Right lobe of liver (tissue), 6 donors: ENCODE data around the gene SLC27A3. TPM values are rescaled to one million over a fixed set of nuclear protein-coding genes. Genes with fewer than 3 reads are reported as not detected.

Source experiments
- ATAC-seq, 4 donors: fragments of 200-7000 bp; cut with Tn5 transposase; one replicate each; pipeline ENCODE4 v1.9.1; 2020; ENCODE audit warnings: mild to moderate bottlenecking in 4 of 4, moderate library complexity in 4 of 4
- DNase-seq, 3 donors: peaks; one replicate each; pipeline ENCODE4 v3.0.0-alpha.2; 2020
- H3K27ac ChIP-seq, 3 donors: fragments of 200-600 bp; one replicate each; pipeline ENCODE4 v1.8.0; 2022
- H3K27me3 ChIP-seq, 2 donors: fragments of 200-600 bp; one replicate each; pipeline ENCODE4 v1.8.0; 2022
- H3K36me3 ChIP-seq, 4 donors: fragments of 200-600 bp; sonication (generic) in 1 of 4; one replicate each; pipeline versions ENCODE4 v1.5.1 to v1.8.0; 2017 to 2022; ENCODE audit warnings: control low read depth in 1 of 4
- H3K4me1 ChIP-seq, 4 donors: fragments of 200-600 bp; sonication (generic) in 1 of 4; one replicate each; pipeline versions ENCODE4 v1.5.1 to v1.8.0; 2017 to 2022; ENCODE audit warnings: control low read depth in 1 of 4
- H3K4me3 ChIP-seq, 3 donors: fragments of 200-600 bp; one replicate each; pipeline ENCODE4 v1.8.0; 2022
- H3K9me3 ChIP-seq, 4 donors: fragments of 200-600 bp; sonication (generic) in 1 of 4; one replicate each; pipeline versions ENCODE4 v1.5.1 to v1.8.0; 2017 to 2022; ENCODE audit warnings: control low read depth in 1 of 4
- POLR2A ChIP-seq: fragments of 450-650 bp; IDR thresholded peaks from one replicate; pipeline ENCODE4 v1.6.1; 2017; ENCODE audit warnings: antibody characterized with exemption, mild to moderate bottlenecking
- WGBS: methylation state at CpG from one replicate; pipeline ENCODE4 v1.1.6; 2018; ENCODE audit warnings: low coverage, low lambda C conversion rate; ENCODE audit not compliant: insufficient coverage; ENCODE audit errors: missing lambda C conversion rate; 5-methylcytosine and 5-hydroxymethylcytosine counted together
- intact Hi-C, 2 donors: fragments of 100-400 bp; cut with DNase I; formaldehyde crosslinking; loops; one replicate each; pipeline versions ENCODE4 v1.11.2 to v1.14.1; 2022
- total RNA-seq, 6 experiments: library from RNA; depleted of rRNA in 2 of 6; stranded (reverse); fragments of >200 nt in 2 of 6; fragmentation: NEBNext Ultra II Directional in 3 of 6; extraction: Animal tissue kit (Norgen Biotek cat#: 25700) in 3 of 6; gene quantifications; one replicate each; pipeline versions ENCODE4 v1.1.0 to v1.2.4, GENCODE V29; 2016 to 2023
- TF ChIP-seq, protein P1 (sequence below), 4 donors: fragments of 200-600 bp in 3 of 4; fragments of 450-650 bp in 1 of 4; IDR thresholded peaks; one replicate each; pipeline versions ENCODE4 v1.5.1 to v1.8.0; 2016 to 2022; ENCODE audit warnings: antibody characterized with exemption in 4 of 4, mild to moderate bottlenecking in 2 of 4
- donor health status: DM: no; HTN: yes; CAD: no.
- donor health status: DM: no; HTN: no; CAD: no.
- donor health status: DM: no; HTN: no; CAD: no.
- donor health status: DM: no; HTN: yes; CAD: no.
- donor health status: DM: no; HTN: yes; CAD: no.

Gene SLC27A3
- total RNA-seq, 6 experiments from 2014 or later, result 25.4 to 50.4 (median 36.9) TPM

DNA sequence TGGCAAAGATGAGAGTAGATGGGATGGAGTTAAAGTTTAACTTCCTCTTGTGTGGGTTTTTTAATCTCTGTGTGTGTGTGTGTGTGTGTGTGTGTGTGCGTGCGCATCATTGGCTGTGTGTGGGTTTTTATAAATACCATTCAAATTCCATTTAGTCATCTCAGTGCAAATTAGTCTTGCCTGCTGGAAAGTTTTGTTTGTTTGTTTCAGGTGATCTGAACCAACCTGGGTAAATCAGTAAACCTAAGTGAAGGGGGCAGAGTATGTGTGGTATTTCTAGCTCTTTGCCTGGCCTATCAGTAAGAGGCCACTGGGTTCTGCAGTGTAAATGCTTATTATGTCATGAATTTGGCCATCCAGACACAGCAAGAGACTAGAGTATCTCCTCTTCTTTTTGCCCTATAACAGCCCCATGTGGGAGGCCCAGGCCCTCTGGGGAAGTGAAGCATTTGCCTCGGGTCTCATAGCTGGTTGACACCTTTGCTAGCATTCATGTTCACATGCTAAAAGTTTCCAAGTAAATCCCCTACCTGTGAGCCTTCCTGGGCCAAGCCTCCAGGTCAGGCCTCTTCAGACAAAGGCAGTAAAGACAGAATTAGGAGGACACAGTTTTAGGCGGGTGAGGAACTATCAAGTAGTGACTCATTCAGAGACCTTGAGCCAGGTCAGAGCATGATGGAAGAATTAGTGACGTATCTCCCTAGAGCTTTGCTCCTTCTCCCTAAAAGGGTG is 32.6 kb upstream of the SLC27A3 start:
- Histone ChIP-seq H3K4me1 (peaks cover 0 to 25% (median 11%) of the 10 kb centered on the region in 4 donors), H3K27me3 (no peaks in the 10 kb centered on the region), H3K36me3 (peaks cover 0 to 56% (median 15%) of the 10 kb centered on the region in 4 donors), H3K4me3 (no peak overlapping the region), H3K27ac (peak overlapping the region; percentile 10 to 79 (median 78)), H3K9me3 (no peaks in the 10 kb centered on the region)
- no peak for TF ChIP-seq POLR2A
- TF ChIP-seq, protein P1, sequence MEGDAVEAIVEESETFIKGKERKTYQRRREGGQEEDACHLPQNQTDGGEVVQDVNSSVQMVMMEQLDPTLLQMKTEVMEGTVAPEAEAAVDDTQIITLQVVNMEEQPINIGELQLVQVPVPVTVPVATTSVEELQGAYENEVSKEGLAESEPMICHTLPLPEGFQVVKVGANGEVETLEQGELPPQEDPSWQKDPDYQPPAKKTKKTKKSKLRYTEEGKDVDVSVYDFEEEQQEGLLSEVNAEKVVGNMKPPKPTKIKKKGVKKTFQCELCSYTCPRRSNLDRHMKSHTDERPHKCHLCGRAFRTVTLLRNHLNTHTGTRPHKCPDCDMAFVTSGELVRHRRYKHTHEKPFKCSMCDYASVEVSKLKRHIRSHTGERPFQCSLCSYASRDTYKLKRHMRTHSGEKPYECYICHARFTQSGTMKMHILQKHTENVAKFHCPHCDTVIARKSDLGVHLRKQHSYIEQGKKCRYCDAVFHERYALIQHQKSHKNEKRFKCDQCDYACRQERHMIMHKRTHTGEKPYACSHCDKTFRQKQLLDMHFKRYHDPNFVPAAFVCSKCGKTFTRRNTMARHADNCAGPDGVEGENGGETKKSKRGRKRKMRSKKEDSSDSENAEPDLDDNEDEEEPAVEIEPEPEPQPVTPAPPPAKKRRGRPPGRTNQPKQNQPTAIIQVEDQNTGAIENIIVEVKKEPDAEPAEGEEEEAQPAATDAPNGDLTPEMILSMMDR (IDR thresholded peaks at IDR 0.05), result no peak
- intact Hi-C loops, result no loop called here
- WGBS, result 19% methylated on average over 5 of the region's 5 CpGs
- DNase-seq (peak; percentile 52 to 66 (median 57)), ATAC-seq (peak; percentile 92 to 96 (median 94))

DNA sequence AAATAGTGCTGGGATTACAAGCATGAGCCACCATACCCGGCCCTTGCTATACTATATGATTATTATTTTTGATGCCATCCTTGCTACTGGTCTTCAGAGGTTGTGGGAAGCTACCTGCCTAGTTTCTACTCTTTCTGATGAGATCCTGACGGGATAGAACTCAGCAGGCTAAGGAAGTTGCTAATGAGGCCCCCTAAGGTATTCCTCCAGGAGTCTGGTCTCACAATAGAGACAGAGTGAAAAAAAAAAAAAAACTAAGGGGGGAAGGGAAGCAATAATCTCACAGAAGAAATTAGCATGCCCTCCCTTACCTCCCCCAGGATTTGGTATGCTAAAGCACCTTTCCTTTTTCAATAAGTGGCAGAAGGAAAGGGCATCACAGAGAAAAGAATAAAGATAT is 29.8 kb upstream of the SLC27A3 start:
- TF ChIP-seq POLR2A, result no peak

DNA sequence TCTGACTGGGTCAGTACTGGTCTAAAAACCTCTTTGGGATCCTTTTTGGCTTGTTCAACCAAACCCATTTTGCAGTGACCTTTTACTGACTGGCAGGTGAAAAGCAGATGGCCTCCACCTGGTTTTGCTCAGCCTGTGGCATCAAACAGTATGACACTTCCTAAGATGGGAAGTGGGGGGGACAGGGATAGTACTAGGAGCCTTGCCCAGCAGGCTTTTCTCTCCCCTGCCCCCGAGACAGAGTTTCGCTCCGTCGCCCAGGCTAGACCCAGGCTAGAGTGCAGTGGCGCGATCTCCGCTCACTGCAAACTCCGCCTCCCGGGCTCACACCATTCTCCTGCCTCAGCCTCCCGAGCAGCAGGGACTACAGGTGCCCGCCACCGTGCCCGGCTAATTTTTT is 29.0 kb upstream of the SLC27A3 start:
- Histone ChIP-seq H3K27me3 (no peaks in the 10 kb centered on the region), H3K27ac (no peak overlapping the region), H3K36me3 (peaks cover 0 to 66% (median 18%) of the 10 kb centered on the region in 4 donors), H3K4me1 (peaks cover 0 to 32% (median 12%) of the 10 kb centered on the region in 4 donors), H3K9me3 (no peaks in the 10 kb centered on the region), H3K4me3 (no peak overlapping the region)
- intact Hi-C loops, result loop anchor here in 1 of 2 donors (5.0 kb wide), 1 partner anchor 69 kb away; the partner anchor contains the start of gene NPR1
- ATAC-seq (no peak), DNase-seq (no peak)
- TF ChIP-seq, protein P1 (IDR thresholded peaks at IDR 0.05), result no peak
- TF ChIP-seq POLR2A, result no peak
- 75% methylated on average over 8 of the region's 13 CpGs for whole genome bisulfite sequencing

More for the DNA sequence above, 29.8 kb upstream of the SLC27A3 start:
- Histone ChIP-seq H3K27me3 (no peaks in the 10 kb centered on the region), H3K4me3 (no peak overlapping the region), H3K27ac (no peak overlapping the region), H3K9me3 (no peaks in the 10 kb centered on the region), H3K36me3 (peaks cover 0 to 65% (median 16%) of the 10 kb centered on the region in 4 donors), H3K4me1 (peaks cover 0 to 33% (median 12%) of the 10 kb centered on the region in 4 donors)
- intact Hi-C loops, result loop anchor here in 1 of 2 donors (5.0 kb wide), 1 partner anchor 68 kb away; the partner anchor contains the start of gene NPR1
- DNase-seq (no peak), ATAC-seq (no peak)
- WGBS, result 89% methylated on average over 1 of the region's 2 CpGs

DNA sequence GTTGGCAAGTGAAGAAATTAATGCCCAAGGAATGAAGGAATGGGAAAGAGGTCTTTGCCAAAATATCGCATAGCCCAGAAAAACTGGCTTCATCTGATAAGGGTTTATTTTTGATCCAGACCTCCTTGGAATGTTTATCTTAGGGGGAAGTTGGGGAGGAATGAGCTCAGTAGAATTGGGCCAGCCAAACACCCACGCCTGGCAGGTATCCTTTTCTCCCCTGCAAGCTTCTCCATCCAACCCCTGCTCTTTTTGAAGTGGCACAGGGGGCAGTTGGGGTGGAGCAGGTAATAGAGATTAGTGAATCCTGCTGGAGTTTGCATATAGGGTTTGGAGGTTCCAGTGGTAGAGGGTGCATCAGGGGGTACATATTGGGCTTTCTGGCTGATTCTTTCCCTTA is 26.3 kb upstream of the SLC27A3 start:
- peaks cover 0 to 12% (median 0%) of the 10 kb centered on the region in 4 donors for H3K4me1 ChIP-seq
- no peak for DNase-seq
- intact Hi-C loops, result loop anchor here in 1 of 2 donors (5.0 kb wide), 1 partner anchor 72 kb away; the partner anchor contains the start of gene NPR1
- no peak overlapping the region for H3K4me3 ChIP-seq
- TF ChIP-seq POLR2A, result no peak
- TF ChIP-seq, protein P1 (IDR thresholded peaks at IDR 0.05), result no peak
- 61% methylated on average over 2 of the region's 2 CpGs for WGBS
- no peak overlapping the region for H3K27ac ChIP-seq
- ATAC-seq, result no peak
- H3K27me3 ChIP-seq, result no peaks in the 10 kb centered on the region
- peaks cover 0 to 85% (median 19%) of the 10 kb centered on the region in 4 donors for H3K36me3 ChIP-seq
- H3K9me3 ChIP-seq, result no peaks in the 10 kb centered on the region
